ENCODE measurements around the gene DLGAP1. TPM values are rescaled to one million over a fixed set of nuclear protein-coding genes. Genes with fewer than 3 reads are reported as not detected.
"Not testable (repeated sequence)": the region's sequence is repeated elsewhere in the genome, so short reads cannot be mapped to it uniquely, and the experiment has no call there.

Gene DLGAP1
- polyA plus RNA-seq, 6 donors from 2014 or later, result 0.32 TPM; not detected in 5

GRCh38 chr18:4308576-4308975 is 146.5 kb downstream of the DLGAP1 start:
- Mint-ChIP-seq H3K4me1 (no peaks in the 10 kb centered on the region), H3K9me3 (peaks cover 0 to 1% (median 0%) of the 10 kb centered on the region in 7 donors), H3K4me3 (no peak overlapping the region), H3K27me3 (no peaks in the 10 kb centered on the region), H3K27ac (no peak overlapping the region), H3K36me3 (no peaks in the 10 kb centered on the region)
- DNase-seq (no peak), ATAC-seq (ENCODE audit: low read depth in 2 of 2) (no peak)

- no peak for ATAC-seq (ENCODE audit: low read depth in 2 of 2)
- no peaks in the 10 kb centered on the region for H3K4me1 Mint-ChIP-seq
- H3K27ac Mint-ChIP-seq, result no peak overlapping the region
- H3K9me3 Mint-ChIP-seq, result peaks cover 0 to 9% (median 3%) of the 10 kb centered on the region in 7 donors
- no peak overlapping the region for H3K4me3 Mint-ChIP-seq
- no peaks in the 10 kb centered on the region for H3K27me3 Mint-ChIP-seq
- DNase-seq, result no peak
- no peaks in the 10 kb centered on the region for H3K36me3 Mint-ChIP-seq
These were observed 155.7 kb downstream of the DLGAP1 start for GRCh38 chr18:4299395-4299794.

GRCh38 chr18:4293337-4293736 is 161.8 kb downstream of the DLGAP1 start:
- Mint-ChIP-seq H3K27ac (no peak overlapping the region), H3K36me3 (no peaks in the 10 kb centered on the region), H3K4me3 (no peak overlapping the region), H3K4me1 (no peaks in the 10 kb centered on the region), H3K27me3 (no peaks in the 10 kb centered on the region), H3K9me3 (peaks cover 0 to 9% (median 3%) of the 10 kb centered on the region in 7 donors)
- ATAC-seq (ENCODE audit: low read depth in 2 of 2), result no peak
- no peak for DNase-seq

- peaks cover 0 to 6% (median 3%) of the 10 kb centered on the region in 7 donors for H3K9me3 Mint-ChIP-seq
- DNase-seq (no peak), ATAC-seq (ENCODE audit: low read depth in 2 of 2) (no peak)
- no peaks in the 10 kb centered on the region for H3K27me3 Mint-ChIP-seq
- H3K36me3 Mint-ChIP-seq, result no peaks in the 10 kb centered on the region
- H3K27ac Mint-ChIP-seq, result no peak overlapping the region
- H3K4me3 Mint-ChIP-seq, result no peak overlapping the region
- no peaks in the 10 kb centered on the region for H3K4me1 Mint-ChIP-seq
These were observed 162.4 kb downstream of the DLGAP1 start for GRCh38 chr18:4292696-4293095.

- not testable (repeated sequence) for DNase-seq; H3K27me3 Mint-ChIP-seq; H3K4me3 Mint-ChIP-seq; H3K4me1 Mint-ChIP-seq; H3K27ac Mint-ChIP-seq; ATAC-seq (ENCODE audit: low read depth in 2 of 2); H3K36me3 Mint-ChIP-seq
- peaks cover 0 to 15% (median 4%) of the 10 kb centered on the region in 7 donors for H3K9me3 Mint-ChIP-seq
These were observed 167.8 kb downstream of the DLGAP1 start for GRCh38 chr18:4287340-4287739.

GRCh38 chr18:4286256-4286655 is 168.9 kb downstream of the DLGAP1 start:
- ATAC-seq (ENCODE audit: low read depth in 2 of 2), result no peak
- no peak for DNase-seq
- H3K36me3 Mint-ChIP-seq, result no peaks in the 10 kb centered on the region
- no peaks in the 10 kb centered on the region for H3K27me3 Mint-ChIP-seq
- H3K4me3 Mint-ChIP-seq, result no peak overlapping the region
- H3K27ac Mint-ChIP-seq, result no peak overlapping the region
- no peaks in the 10 kb centered on the region for H3K4me1 Mint-ChIP-seq
- H3K9me3 Mint-ChIP-seq, result peaks cover 0 to 15% (median 4%) of the 10 kb centered on the region in 7 donors

- no peak overlapping the region for H3K27ac Mint-ChIP-seq
- H3K36me3 Mint-ChIP-seq, result no peaks in the 10 kb centered on the region
- no peak overlapping the region for H3K4me3 Mint-ChIP-seq
- DNase-seq (no peak), ATAC-seq (ENCODE audit: low read depth in 2 of 2) (no peak)
- H3K27me3 Mint-ChIP-seq, result no peaks in the 10 kb centered on the region
- peaks cover 0 to 15% (median 4%) of the 10 kb centered on the region in 7 donors for H3K9me3 Mint-ChIP-seq
- no peaks in the 10 kb centered on the region for H3K4me1 Mint-ChIP-seq
These were observed 169.6 kb downstream of the DLGAP1 start for GRCh38 chr18:4285525-4285924.

GRCh38 chr18:4284528-4284927 is 170.6 kb downstream of the DLGAP1 start:
- Mint-ChIP-seq H3K9me3 (peaks cover 0 to 15% (median 4%) of the 10 kb centered on the region in 7 donors), H3K27me3 (no peaks in the 10 kb centered on the region), H3K4me1 (no peaks in the 10 kb centered on the region), H3K4me3 (no peak overlapping the region), H3K36me3 (no peaks in the 10 kb centered on the region), H3K27ac (no peak overlapping the region)
- DNase-seq, result no peak
- ATAC-seq (ENCODE audit: low read depth in 2 of 2), result no peak

- ATAC-seq (ENCODE audit: low read depth in 2 of 2) (no peak), DNase-seq (no peak)
- Mint-ChIP-seq H3K27me3 (no peaks in the 10 kb centered on the region), H3K27ac (no peak overlapping the region), H3K9me3 (peaks cover 0 to 15% (median 4%) of the 10 kb centered on the region in 7 donors), H3K4me3 (no peak overlapping the region), H3K36me3 (no peaks in the 10 kb centered on the region), H3K4me1 (no peaks in the 10 kb centered on the region)
These were observed 171.3 kb downstream of the DLGAP1 start for GRCh38 chr18:4283746-4284291.

GRCh38 chr18:4282954-4283353 is 172.2 kb downstream of the DLGAP1 start:
- H3K4me1 Mint-ChIP-seq, result no peaks in the 10 kb centered on the region
- H3K27ac Mint-ChIP-seq, result no peak overlapping the region
- DNase-seq, result no peak
- H3K4me3 Mint-ChIP-seq, result no peak overlapping the region
- no peaks in the 10 kb centered on the region for H3K27me3 Mint-ChIP-seq
- no peaks in the 10 kb centered on the region for H3K36me3 Mint-ChIP-seq
- peaks cover 0 to 15% (median 4%) of the 10 kb centered on the region in 7 donors for H3K9me3 Mint-ChIP-seq
- ATAC-seq (ENCODE audit: low read depth in 2 of 2), result no peak

- ATAC-seq (ENCODE audit: low read depth in 2 of 2) (no peak), DNase-seq (no peak)
- Mint-ChIP-seq H3K36me3 (no peaks in the 10 kb centered on the region), H3K4me1 (no peaks in the 10 kb centered on the region), H3K4me3 (no peak overlapping the region), H3K27ac (no peak overlapping the region), H3K27me3 (no peaks in the 10 kb centered on the region), H3K9me3 (peaks cover 0 to 1% (median 0%) of the 10 kb centered on the region in 7 donors)
These were observed 178.0 kb downstream of the DLGAP1 start for GRCh38 chr18:4276953-4277585.

GRCh38 chr18:4271952-4272351 is 183.2 kb downstream of the DLGAP1 start:
- ATAC-seq (ENCODE audit: low read depth in 2 of 2) (no peak), DNase-seq (no peak)
- no peaks in the 10 kb centered on the region for H3K36me3 Mint-ChIP-seq
- no peaks in the 10 kb centered on the region for H3K4me1 Mint-ChIP-seq
- H3K27me3 Mint-ChIP-seq, result no peaks in the 10 kb centered on the region
- H3K9me3 Mint-ChIP-seq, result peaks cover 0 to 1% (median 0%) of the 10 kb centered on the region in 7 donors
- no peak overlapping the region for H3K4me3 Mint-ChIP-seq
- no peak overlapping the region for H3K27ac Mint-ChIP-seq

- no peak for DNase-seq
- no peak for ATAC-seq (ENCODE audit: low read depth in 2 of 2)
- no peak overlapping the region for H3K27ac Mint-ChIP-seq
- no peaks in the 10 kb centered on the region for H3K4me1 Mint-ChIP-seq
- H3K27me3 Mint-ChIP-seq, result no peaks in the 10 kb centered on the region
- H3K4me3 Mint-ChIP-seq, result no peak overlapping the region
- no peaks in the 10 kb centered on the region for H3K36me3 Mint-ChIP-seq
- H3K9me3 Mint-ChIP-seq, result peaks cover 0 to 1% (median 0%) of the 10 kb centered on the region in 7 donors
These were observed 184.1 kb downstream of the DLGAP1 start for GRCh38 chr18:4270988-4271387.

GRCh38 chr18:4270016-4270415 is 185.1 kb downstream of the DLGAP1 start:
- Mint-ChIP-seq H3K27ac (no peak overlapping the region), H3K4me1 (no peaks in the 10 kb centered on the region), H3K9me3 (peaks cover 0 to 5% (median 0%) of the 10 kb centered on the region in 7 donors), H3K36me3 (no peaks in the 10 kb centered on the region), H3K4me3 (no peak overlapping the region), H3K27me3 (no peaks in the 10 kb centered on the region)
- DNase-seq, result no peak
- no peak for ATAC-seq (ENCODE audit: low read depth in 2 of 2)
